ENCODE measurements around the gene CACNB2.

CACNB2 gene

DNA sequence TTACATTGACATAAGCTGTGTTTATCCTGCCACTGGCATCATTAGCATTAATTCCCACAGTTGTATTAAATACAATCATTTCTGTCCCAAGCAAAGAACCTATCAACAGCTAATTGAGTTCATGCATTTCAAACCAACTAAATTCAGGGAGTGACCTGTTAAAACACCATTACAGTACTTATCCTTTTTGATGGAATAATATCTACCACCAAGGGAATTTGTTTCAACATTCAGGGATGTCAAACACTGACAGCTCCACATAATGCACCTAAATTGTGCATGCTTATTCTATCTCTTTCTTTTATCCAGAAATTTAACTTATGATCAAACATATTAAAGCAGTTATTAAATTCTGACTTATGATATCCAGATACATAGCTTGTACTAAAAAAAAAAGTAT, 374.3 kb downstream of the CACNB2 start:
- CTCF ChIA-PET = no interaction called here
- POLR2A ChIA-PET = no interaction called here
- TF ChIP-seq NFRKB (IDR thresholded peaks at IDR 0.05) = no peak
- TF ChIP-seq SP1 (IDR thresholded peaks at IDR 0.05) = no peak
- DNase-seq (ENCODE audit: extremely low spot score) = no peak

DNA sequence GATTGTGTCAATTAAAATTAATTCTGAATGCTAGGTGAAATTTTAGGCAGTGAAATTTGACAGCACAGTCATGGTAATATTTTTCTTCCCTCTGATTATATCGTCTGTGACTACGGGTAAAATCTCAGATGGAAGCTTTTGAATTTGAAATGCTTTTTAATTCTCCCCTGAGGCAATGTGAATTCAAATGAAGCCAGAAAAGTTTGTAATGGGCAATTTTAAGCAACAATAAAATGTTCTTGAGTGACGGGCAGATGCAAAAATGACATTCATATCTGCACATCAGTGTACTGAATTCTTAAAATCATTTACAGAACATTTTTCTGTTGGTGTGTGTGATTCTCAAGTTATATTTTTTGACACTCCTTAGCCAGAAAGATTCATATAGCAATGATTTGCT, 376.6 kb downstream of the CACNB2 start:
- ChIA-PET CTCF (no interaction called here), POLR2A (no interaction called here)
- no peak for DNase-seq (ENCODE audit: extremely low spot score)
- TF ChIP-seq ARNT (IDR thresholded peaks at IDR 0.05) = no peak
- TF ChIP-seq SUZ12 (IDR thresholded peaks at IDR 0.05) = no peak
- TF ChIP-seq LEF1 (IDR thresholded peaks at IDR 0.05; ENCODE audit: borderline replicate concordance) = no peak
- TF ChIP-seq ZNF384 (IDR thresholded peaks at IDR 0.05) = no peak
- no peak for TF ChIP-seq TARDBP (IDR thresholded peaks at IDR 0.05)
- TF ChIP-seq, protein P1, sequence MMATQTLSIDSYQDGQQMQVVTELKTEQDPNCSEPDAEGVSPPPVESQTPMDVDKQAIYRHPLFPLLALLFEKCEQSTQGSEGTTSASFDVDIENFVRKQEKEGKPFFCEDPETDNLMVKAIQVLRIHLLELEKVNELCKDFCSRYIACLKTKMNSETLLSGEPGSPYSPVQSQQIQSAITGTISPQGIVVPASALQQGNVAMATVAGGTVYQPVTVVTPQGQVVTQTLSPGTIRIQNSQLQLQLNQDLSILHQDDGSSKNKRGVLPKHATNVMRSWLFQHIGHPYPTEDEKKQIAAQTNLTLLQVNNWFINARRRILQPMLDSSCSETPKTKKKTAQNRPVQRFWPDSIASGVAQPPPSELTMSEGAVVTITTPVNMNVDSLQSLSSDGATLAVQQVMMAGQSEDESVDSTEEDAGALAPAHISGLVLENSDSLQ (IDR thresholded peaks at IDR 0.05) = no peak
- TF ChIP-seq BHLHE40 (IDR thresholded peaks at IDR 0.05; ENCODE audit: borderline replicate concordance) = no peak
- TF ChIP-seq HDGF (IDR thresholded peaks at IDR 0.05; ENCODE audit: borderline replicate concordance) = no peak
- no peak for TF ChIP-seq CTBP1 (IDR thresholded peaks at IDR 0.05; ENCODE audit: borderline replicate concordance)
- TF ChIP-seq L3MBTL2 (conservative IDR thresholded peaks at IDR 0.05) = no peak
- no peak for TF ChIP-seq FOXM1 (IDR thresholded peaks at IDR 0.05; ENCODE audit: borderline replicate concordance)
- TF ChIP-seq ELF4 (IDR thresholded peaks at IDR 0.05) = no peak
- no peak for TF ChIP-seq SP1 (IDR thresholded peaks at IDR 0.05)
- no peak for TF ChIP-seq NFRKB (IDR thresholded peaks at IDR 0.05)
- no peak for TF ChIP-seq FOXK2 (IDR thresholded peaks at IDR 0.05)
- TF ChIP-seq FOXA1 (IDR thresholded peaks at IDR 0.05) = no peak

DNA sequence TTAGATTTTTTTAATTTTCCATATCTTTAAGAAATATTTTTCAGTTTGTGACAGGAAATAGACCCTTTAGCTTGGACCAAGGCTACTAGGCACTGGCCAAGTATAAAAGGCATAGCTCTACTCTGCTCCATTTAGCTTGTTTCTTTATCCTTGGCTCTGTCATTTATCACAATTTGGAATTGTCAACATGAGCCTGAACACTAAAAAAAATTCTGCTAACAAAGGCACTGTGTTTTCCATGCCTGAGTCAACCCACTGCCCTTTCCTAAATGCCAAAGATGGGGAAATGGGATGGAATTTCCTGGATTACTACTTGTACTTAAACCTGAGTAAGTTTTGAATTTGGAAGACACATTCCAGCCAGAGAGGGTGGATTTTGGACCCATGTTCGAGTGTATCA, 382.8 kb downstream of the CACNB2 start:
- CTCF ChIA-PET = no interaction called here
- TF ChIP-seq ZNF384 (IDR thresholded peaks at IDR 0.05) (no peak), NFRKB (IDR thresholded peaks at IDR 0.05) (no peak), CTBP1 (IDR thresholded peaks at IDR 0.05; ENCODE audit: borderline replicate concordance) (no peak), ARNT (IDR thresholded peaks at IDR 0.05) (no peak), BHLHE40 (IDR thresholded peaks at IDR 0.05; ENCODE audit: borderline replicate concordance) (no peak), L3MBTL2 (conservative IDR thresholded peaks at IDR 0.05) (no peak), TARDBP (IDR thresholded peaks at IDR 0.05) (no peak), LEF1 (IDR thresholded peaks at IDR 0.05; ENCODE audit: borderline replicate concordance) (no peak)
- TF ChIP-seq, protein P1 (IDR thresholded peaks at IDR 0.05) = no peak

DNA sequence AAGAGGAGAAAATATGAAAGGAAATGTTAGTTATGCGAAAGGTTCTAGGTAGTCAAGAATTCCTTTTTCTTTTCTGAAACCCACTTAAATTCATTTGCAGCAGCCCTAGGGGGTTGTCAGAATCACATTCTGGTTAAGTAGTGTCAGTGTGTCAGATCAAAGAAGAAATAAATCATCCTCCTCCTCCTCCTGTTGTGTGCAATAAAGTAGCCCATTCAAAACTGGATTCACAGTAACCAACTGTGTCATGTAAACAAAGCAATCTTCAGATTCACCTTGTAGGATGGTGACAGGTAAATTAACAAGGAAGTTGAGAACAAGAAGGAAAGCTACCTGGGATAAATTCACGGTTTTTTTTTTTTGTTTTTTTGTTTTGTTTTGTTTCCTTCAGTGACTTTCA, 383.6 kb downstream of the CACNB2 start:
- ChIA-PET CTCF (no interaction called here), POLR2A (no interaction called here)
- TF ChIP-seq, protein P1 (IDR thresholded peaks at IDR 0.05) = peak; percentile 69
- TF ChIP-seq ELF4 (IDR thresholded peaks at IDR 0.05) (no peak), CTBP1 (IDR thresholded peaks at IDR 0.05; ENCODE audit: borderline replicate concordance) (no peak)
- no peak for DNase-seq (ENCODE audit: extremely low spot score)

More for the DNA sequence above, 382.8 kb downstream of the CACNB2 start:
- POLR2A ChIA-PET = no interaction called here
- no peak for DNase-seq (ENCODE audit: extremely low spot score)

DNA sequence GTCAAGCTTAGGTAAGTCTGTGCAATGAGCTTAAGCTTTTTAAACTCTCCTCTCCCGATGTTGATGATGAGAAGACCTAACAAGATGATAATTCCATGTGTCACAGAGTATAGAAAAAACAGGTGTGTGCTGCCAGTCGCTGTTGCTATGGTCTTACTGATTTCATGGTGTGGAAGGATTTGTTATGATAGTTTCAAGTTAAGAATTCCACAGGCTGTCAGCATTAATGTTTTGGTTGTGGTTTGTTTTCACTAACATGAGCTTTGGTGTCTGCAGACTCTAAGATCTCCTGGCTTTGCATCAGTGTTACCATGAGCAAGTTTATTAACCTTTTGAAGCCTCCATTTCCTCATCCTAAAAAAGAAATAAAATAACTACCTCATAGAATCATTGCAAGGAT, 387.5 kb downstream of the CACNB2 start:
- ChIA-PET CTCF (no interaction called here), POLR2A (no interaction called here)
- TF ChIP-seq, protein P1 (IDR thresholded peaks at IDR 0.05) = no peak
- TF ChIP-seq FOXK2 (IDR thresholded peaks at IDR 0.05) = no peak
- TF ChIP-seq LEF1 (IDR thresholded peaks at IDR 0.05; ENCODE audit: borderline replicate concordance) = no peak
- TF ChIP-seq FOXM1 (IDR thresholded peaks at IDR 0.05; ENCODE audit: borderline replicate concordance) = no peak
- TF ChIP-seq SP1 (IDR thresholded peaks at IDR 0.05) = no peak
- TF ChIP-seq SUZ12 (IDR thresholded peaks at IDR 0.05) = no peak
- no peak for TF ChIP-seq BHLHE40 (IDR thresholded peaks at IDR 0.05; ENCODE audit: borderline replicate concordance)
- DNase-seq (ENCODE audit: extremely low spot score) = no peak

DNA sequence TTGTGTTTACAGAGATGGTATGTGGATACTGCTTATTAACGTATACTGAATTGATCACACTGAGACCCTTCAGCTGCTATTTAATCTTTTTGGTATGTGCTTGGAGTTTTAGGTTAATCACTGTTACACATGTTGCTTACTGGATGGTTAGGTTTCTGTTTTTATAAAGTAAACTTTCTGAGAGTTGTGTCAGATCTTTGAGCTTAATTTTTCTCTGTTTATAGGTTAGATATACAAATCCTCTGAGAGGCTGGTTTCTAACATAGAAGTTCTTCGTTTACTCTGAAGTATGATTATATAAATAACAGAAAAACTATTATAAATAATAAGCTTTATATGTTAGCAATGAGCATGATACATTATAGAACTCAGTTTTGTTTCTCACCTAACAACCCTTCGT, 388.1 kb downstream of the CACNB2 start:
- DNase-seq (ENCODE audit: extremely low spot score) = no peak
- ChIA-PET CTCF (no interaction called here), POLR2A (no interaction called here)
- TF ChIP-seq FOXK2 (IDR thresholded peaks at IDR 0.05) (no peak), FOXM1 (IDR thresholded peaks at IDR 0.05; ENCODE audit: borderline replicate concordance) (no peak), ELF4 (IDR thresholded peaks at IDR 0.05) (no peak), FOXA1 (IDR thresholded peaks at IDR 0.05) (no peak), SUZ12 (IDR thresholded peaks at IDR 0.05) (no peak), HDGF (IDR thresholded peaks at IDR 0.05; ENCODE audit: borderline replicate concordance) (no peak), NFRKB (IDR thresholded peaks at IDR 0.05) (no peak)
- TF ChIP-seq, protein P1 (IDR thresholded peaks at IDR 0.05) = no peak
